ENCODE measurements around the gene PLCE1. TPM values are rescaled to one million over a fixed set of nuclear protein-coding genes. Genes with fewer than 3 reads are reported as not detected.
"Not testable (repeated sequence)": the region's sequence is repeated elsewhere in the genome, so short reads cannot be mapped to it uniquely, and the experiment has no call there.

The PLCE1 gene
- total RNA-seq, 2 donors from 2014 or later, result 3.9 to 5.3 TPM

DNA sequence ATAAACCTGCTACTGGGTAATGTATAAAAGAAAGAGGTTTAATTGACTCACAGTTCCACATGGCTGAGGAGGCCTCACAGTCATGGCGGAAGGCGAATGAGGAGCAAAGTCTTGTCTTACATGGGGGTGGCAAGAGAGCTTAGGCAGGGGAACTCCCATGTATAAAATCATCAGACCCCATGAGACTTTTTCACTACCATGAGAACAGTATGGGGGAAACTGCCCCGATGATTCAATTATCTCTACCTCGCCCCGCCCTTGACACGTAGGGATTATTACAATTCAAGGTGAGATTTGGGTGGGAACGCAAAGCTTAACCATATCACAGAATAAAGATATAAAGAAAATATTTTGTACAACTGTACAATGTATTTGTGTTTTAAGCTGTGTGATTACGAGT is 39.4 kb upstream of the PLCE1 start:
- TF ChIP-seq, protein P1, sequence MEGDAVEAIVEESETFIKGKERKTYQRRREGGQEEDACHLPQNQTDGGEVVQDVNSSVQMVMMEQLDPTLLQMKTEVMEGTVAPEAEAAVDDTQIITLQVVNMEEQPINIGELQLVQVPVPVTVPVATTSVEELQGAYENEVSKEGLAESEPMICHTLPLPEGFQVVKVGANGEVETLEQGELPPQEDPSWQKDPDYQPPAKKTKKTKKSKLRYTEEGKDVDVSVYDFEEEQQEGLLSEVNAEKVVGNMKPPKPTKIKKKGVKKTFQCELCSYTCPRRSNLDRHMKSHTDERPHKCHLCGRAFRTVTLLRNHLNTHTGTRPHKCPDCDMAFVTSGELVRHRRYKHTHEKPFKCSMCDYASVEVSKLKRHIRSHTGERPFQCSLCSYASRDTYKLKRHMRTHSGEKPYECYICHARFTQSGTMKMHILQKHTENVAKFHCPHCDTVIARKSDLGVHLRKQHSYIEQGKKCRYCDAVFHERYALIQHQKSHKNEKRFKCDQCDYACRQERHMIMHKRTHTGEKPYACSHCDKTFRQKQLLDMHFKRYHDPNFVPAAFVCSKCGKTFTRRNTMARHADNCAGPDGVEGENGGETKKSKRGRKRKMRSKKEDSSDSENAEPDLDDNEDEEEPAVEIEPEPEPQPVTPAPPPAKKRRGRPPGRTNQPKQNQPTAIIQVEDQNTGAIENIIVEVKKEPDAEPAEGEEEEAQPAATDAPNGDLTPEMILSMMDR (IDR thresholded peaks at IDR 0.05), result no peak
- TF ChIP-seq POLR2A (IDR thresholded peaks at IDR 0.05), result no peak
- 95% methylated on average over 8 of the region's 8 CpGs for WGBS, 2 donors
- no peaks in the 10 kb centered on the region for H3K36me3 ChIP-seq (replicated peaks in 1 of 2; ENCODE audit: insufficient read depth in 1 of 2, low read depth in 2 of 2)
- no peak overlapping the region for H3K4me3 ChIP-seq
- H3K4me1 ChIP-seq, result no peaks in the 10 kb centered on the region
- no peaks in the 10 kb centered on the region for H3K27me3 ChIP-seq
- H3K27ac ChIP-seq, result no peak overlapping the region
- intact Hi-C loops (cut with DNase I), result no loop called here
- ATAC-seq (no peak), DNase-seq (no peak)
- H3K9me3 ChIP-seq, result no peaks in the 10 kb centered on the region

DNA sequence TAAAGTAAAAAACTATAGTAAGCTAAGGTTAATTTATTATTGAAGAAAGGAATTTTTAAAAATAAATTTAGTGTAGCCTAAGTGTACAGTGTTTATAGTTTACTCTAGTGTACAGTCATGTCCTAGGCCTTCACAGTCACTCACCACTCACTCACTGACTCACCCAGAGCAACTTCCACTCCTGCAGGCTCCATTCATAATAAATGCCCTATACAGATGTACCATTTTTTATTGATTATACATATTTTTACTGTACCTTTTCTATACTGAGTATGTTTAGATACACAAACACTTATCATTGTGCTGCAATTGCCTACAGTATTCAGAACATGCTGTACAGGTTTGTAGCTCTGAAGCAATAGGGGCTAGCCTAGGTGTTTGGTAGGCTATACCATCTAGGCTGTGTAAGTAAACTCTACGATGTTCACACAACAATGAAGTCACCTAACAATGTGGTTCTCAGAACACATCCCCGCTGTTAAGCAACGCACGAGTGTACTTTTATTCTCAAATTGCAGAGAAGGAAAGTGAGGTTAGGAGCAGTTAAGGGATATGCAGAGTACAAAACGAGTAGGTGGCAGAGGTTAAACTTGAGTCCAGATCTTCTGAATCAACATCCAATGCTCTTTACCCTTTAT is 38.9 kb upstream of the PLCE1 start:
- no peaks in the 10 kb centered on the region for H3K36me3 ChIP-seq (replicated peaks in 1 of 2; ENCODE audit: insufficient read depth in 1 of 2, low read depth in 2 of 2)
- ATAC-seq (no peak), DNase-seq (no peak)
- no peak for TF ChIP-seq POLR2A (IDR thresholded peaks at IDR 0.05)
- TF ChIP-seq, protein P1 (IDR thresholded peaks at IDR 0.05), result no peak
- H3K4me3 ChIP-seq, result no peak overlapping the region
- no peaks in the 10 kb centered on the region for H3K27me3 ChIP-seq
- no peaks in the 10 kb centered on the region for H3K4me1 ChIP-seq
- intact Hi-C loops (cut with DNase I), result no loop called here
- WGBS, 2 donors, result 80 to 86% methylated on average over 5 of the region's 5 CpGs
- no peaks in the 10 kb centered on the region for H3K9me3 ChIP-seq
- H3K27ac ChIP-seq, result no peak overlapping the region

DNA sequence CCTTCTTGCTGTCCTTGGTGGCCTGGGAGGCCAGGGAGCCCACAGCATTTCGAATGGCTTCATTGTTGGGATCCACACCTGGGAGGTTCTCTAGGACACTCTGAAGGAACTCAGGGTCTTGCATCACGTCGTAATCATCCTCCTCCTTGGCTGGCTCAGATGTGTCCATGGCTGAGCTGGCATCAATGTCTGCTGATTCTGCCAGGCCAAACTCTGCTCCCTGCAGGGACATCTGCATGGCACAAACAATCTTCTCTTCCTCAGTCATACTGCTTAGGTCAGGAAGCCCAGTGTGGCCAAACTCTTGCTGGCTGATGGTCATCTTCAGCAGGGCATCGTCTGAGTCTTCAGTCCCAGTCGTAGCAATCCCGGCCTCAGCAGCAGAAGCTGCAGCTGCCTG is 34.9 kb upstream of the PLCE1 start:
- Histone ChIP-seq H3K4me3 (no peak overlapping the region), H3K9me3 (no peaks in the 10 kb centered on the region), H3K4me1 (no peaks in the 10 kb centered on the region), H3K27me3 (no peaks in the 10 kb centered on the region), H3K36me3 (replicated peaks in 1 of 2; ENCODE audit: insufficient read depth in 1 of 2, low read depth in 2 of 2) (no peaks in the 10 kb centered on the region), H3K27ac (no peak overlapping the region)
- 86 to 90% methylated on average over 6 of the region's 6 CpGs for WGBS, 2 donors
- no peak for DNase-seq
- no peak for ATAC-seq
- TF ChIP-seq, protein P1 (IDR thresholded peaks at IDR 0.05), result no peak
- TF ChIP-seq POLR2A (IDR thresholded peaks at IDR 0.05), result no peak
- intact Hi-C loops (cut with DNase I), result no loop called here

DNA sequence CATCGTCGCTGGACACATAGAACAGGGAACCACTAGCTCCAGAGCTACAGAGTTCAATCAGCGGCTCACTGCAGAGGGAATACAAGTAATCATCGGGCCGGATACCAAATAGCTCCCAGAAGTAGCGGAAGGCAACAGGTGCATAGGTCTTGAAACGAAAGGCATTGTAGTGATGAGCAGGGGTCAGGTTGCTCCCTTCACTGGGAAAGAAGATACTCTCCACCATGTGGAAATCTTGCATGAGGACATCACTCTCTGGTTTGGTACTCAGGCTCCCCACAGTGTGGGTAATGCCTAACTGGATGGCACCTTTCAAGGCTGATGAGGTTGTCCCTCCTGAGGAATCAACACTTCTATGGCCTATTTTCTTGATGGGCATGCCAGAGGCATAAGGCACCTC is 32.7 kb upstream of the PLCE1 start:
- H3K27ac ChIP-seq; ATAC-seq; H3K27me3 ChIP-seq; H3K9me3 ChIP-seq; intact Hi-C loops (cut with DNase I); H3K4me1 ChIP-seq; H3K36me3 ChIP-seq (replicated peaks in 1 of 2; ENCODE audit: insufficient read depth in 1 of 2, low read depth in 2 of 2); H3K4me3 ChIP-seq; DNase-seq: not testable (repeated sequence)
- WGBS, 2 donors, result 91 to 97% methylated on average over 7 of the region's 7 CpGs

DNA sequence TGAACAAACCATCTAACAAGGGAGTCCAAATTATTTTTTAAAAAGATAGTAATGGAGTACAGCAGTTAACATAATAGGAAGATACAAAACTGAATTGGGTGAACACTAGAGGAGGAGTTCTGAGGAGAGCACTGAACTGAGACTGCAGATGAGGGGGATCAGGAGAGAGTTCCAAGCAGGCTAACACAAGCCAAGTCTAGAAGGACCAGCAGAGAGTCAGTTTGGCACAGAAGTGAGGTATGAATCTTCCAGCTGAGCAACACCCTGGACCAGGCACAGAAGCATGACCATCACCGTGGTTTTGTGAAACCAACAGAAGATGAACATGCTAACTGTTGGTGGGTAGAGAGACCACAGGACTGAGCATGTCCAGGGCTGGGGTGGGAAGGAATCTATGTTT is 30.8 kb upstream of the PLCE1 start:
- Histone ChIP-seq H3K27me3 (no peaks in the 10 kb centered on the region), H3K4me1 (no peaks in the 10 kb centered on the region), H3K4me3 (no peak overlapping the region), H3K27ac (no peak overlapping the region), H3K36me3 (replicated peaks in 1 of 2; ENCODE audit: insufficient read depth in 1 of 2, low read depth in 2 of 2) (no peaks in the 10 kb centered on the region), H3K9me3 (no peaks in the 10 kb centered on the region)
- ATAC-seq (no peak), DNase-seq (no peak)
- WGBS, 2 donors, result 76 to 100% methylated on average over 1 of the region's 1 CpG
- intact Hi-C loops (cut with DNase I), result no loop called here
- no peak for TF ChIP-seq POLR2A (IDR thresholded peaks at IDR 0.05)
- TF ChIP-seq, protein P1 (IDR thresholded peaks at IDR 0.05), result no peak
